K562 (cell line): ENCODE results near the gene IGLON5. TPM values are rescaled to one million over a fixed set of nuclear protein-coding genes. Genes with fewer than 3 reads are reported as not detected.
A peak's percentile ranks its signal among the peaks of the same experiment; 100 is the strongest.

ENCODE experiments used
- ATAC-seq: fragments of 200-7000 bp; cut with Tn5 transposase; 3 replicates; pipeline ENCODE4 v1.9.1; 2020; ENCODE audit warnings: moderate library complexity
- BruUV-seq: library from RNA; stranded (reverse); fragments of 400-500 nt; replicated peaks from 2 replicates; lab custom pipeline; 2021; lab: Mats Ljungman, UMichigan
- CTCF ChIA-PET: fragments of 300-600 bp; formaldehyde crosslinking; extraction: SDS; loops from one replicate; lab custom pipeline; 2021; ENCODE audit warnings: low intra/inter-chr PET ratio; lab: Yijun Ruan, JAX
- POLR2A ChIA-PET: fragments of 300-600, 350-650 bp; sonication (Branson Sonifier 250); formaldehyde crosslinking; extraction: SDS; loops from one replicate; lab custom pipeline; 2021; ENCODE audit warnings: antibody characterized with exemption, inconsistent platforms; lab: Yijun Ruan, JAX
- DNase-seq, 4 experiments: peaks; one replicate each; pipeline versions ENCODE4 v3.0.0 to v3.0.0-alpha.2; 2011 to 2018; ENCODE audit warnings: low spot score in 3 of 4, mixed read lengths in 3 of 4; ENCODE audit errors: extremely low read depth in 1 of 4
- FAIRE-seq: peaks from 2 replicates; lab custom pipeline; 2011; peaks lifted over from hg19 to GRCh38; lab: Jason Lieb, UNC
- H2AFZ ChIP-seq: 2 replicates; pipeline ENCODE4 v1.6.0; 2011; ENCODE audit warnings: low read depth, low read length, control low read depth, inconsistent platforms
- H3K27ac ChIP-seq: fragments of 200-600 bp; 3 replicates; pipeline ENCODE4 v1.8.0; 2011; ENCODE audit warnings: low read depth, mild to moderate bottlenecking, control low read depth, inconsistent platforms, low read length, moderate library complexity, mixed read lengths; ENCODE audit errors: extremely low read depth
- H3K27me3 ChIP-seq, 2 experiments: fragments of 300-600 bp in 1 of 2; 2 replicates in 1 of 2; 3 replicates in 1 of 2; pipeline versions ENCODE4 v1.6.0 to v1.8.0; 2011; ENCODE audit warnings: inconsistent platforms in 2 of 2, low read length in 2 of 2, mild to moderate bottlenecking in 1 of 2, mixed read lengths in 1 of 2, moderate library complexity in 1 of 2; ENCODE audit not compliant: control insufficient read depth in 2 of 2, insufficient read depth in 2 of 2
- H3K36me3 ChIP-seq: fragments of 300-600 bp; 3 replicates; pipeline ENCODE4 v1.8.0; 2011; ENCODE audit warnings: mild to moderate bottlenecking, low read length, inconsistent platforms; ENCODE audit not compliant: control insufficient read depth, insufficient read depth
- H3K4me1 ChIP-seq, 2 experiments: fragments of 200-600 bp in 1 of 2; replicated peaks in 1 of 2; 2 replicates in 1 of 2; 3 replicates in 1 of 2; pipeline versions ENCODE4 v1.5.1 to v1.8.0; 2011; ENCODE audit warnings: inconsistent platforms in 2 of 2, low read length in 2 of 2, mild to moderate bottlenecking in 1 of 2, mixed read lengths in 1 of 2, moderate library complexity in 1 of 2; ENCODE audit not compliant: control insufficient read depth in 2 of 2, insufficient read depth in 2 of 2
- H3K4me2 ChIP-seq: 2 replicates; pipeline ENCODE4 v1.6.1; 2011; ENCODE audit warnings: low read length, control low read depth, inconsistent platforms, mixed read lengths; ENCODE audit not compliant: insufficient read depth
- H3K4me3 ChIP-seq: fragments of 200-600 bp; sonication (generic), shearing (Covaris generic); 2 replicates; pipeline ENCODE4 v1.5.1; 2016; ENCODE audit warnings: control low read depth, inconsistent platforms
- H3K79me2 ChIP-seq: fragments of 200-600 bp; 3 replicates; pipeline ENCODE4 v1.8.0; 2011; ENCODE audit warnings: low read length, inconsistent platforms; ENCODE audit not compliant: control insufficient read depth, insufficient read depth
- H3K9ac ChIP-seq, 2 experiments: 2 replicates each; pipeline versions ENCODE4 v1.6.0 to v1.6.1; 2011; ENCODE audit warnings: low read depth in 2 of 2, low read length in 2 of 2, control low read depth in 1 of 2, inconsistent platforms in 1 of 2, mild to moderate bottlenecking in 1 of 2, mixed read lengths in 1 of 2; ENCODE audit not compliant: insufficient read depth in 1 of 2
- H3K9me1 ChIP-seq: one replicate; pipeline ENCODE4 v1.6.0; 2011; ENCODE audit warnings: inconsistent platforms, mild to moderate bottlenecking, low read length, moderate library complexity; ENCODE audit not compliant: control insufficient read depth, insufficient read depth
- H3K9me3 ChIP-seq: replicated peaks from 2 replicates; pipeline ENCODE4 v1.5.1; 2011; ENCODE audit warnings: low read depth, low read length, inconsistent platforms; ENCODE audit not compliant: control insufficient read depth, insufficient read depth
- H4K20me1 ChIP-seq: replicated peaks from 2 replicates; pipeline ENCODE4 v1.6.1; 2011; ENCODE audit warnings: low read length, inconsistent platforms, mixed read lengths; ENCODE audit not compliant: control insufficient read depth, insufficient read depth
- JUN ChIP-seq, 2 experiments: sonication (generic) in 1 of 2; formaldehyde crosslinking in 1 of 2; IDR thresholded peaks; 2 replicates each; pipeline versions ENCODE4 v1.6.1 to v1.8.0; 2012 to 2022; ENCODE audit warnings: borderline replicate concordance in 2 of 2, mild to moderate bottlenecking in 2 of 2, improper control_type of control experiment in 1 of 2, low read depth in 1 of 2, low read length in 1 of 2, missing genetic modification reagents in 1 of 2
- MGA ChIP-seq: fragments of 450-650 bp; IDR thresholded peaks from 2 replicates; pipeline ENCODE4 v1.6.1; 2016; ENCODE audit warnings: mild to moderate bottlenecking, moderate library complexity
- WGBS: fragments of 100-300 bp; shearing (Covaris generic); methylation state at CpG from one replicate; pipeline ENCODE4 v1.1.6; 2016; ENCODE audit warnings: low coverage, mixed read lengths; ENCODE audit not compliant: insufficient coverage; ENCODE audit errors: missing lambda C conversion rate; 5-methylcytosine and 5-hydroxymethylcytosine counted together
- in situ Hi-C: fragments of 300-500 bp; cut with MboI; formaldehyde crosslinking; loops from 4 replicates; pipeline ENCODE4 v1.15.0; 2018; ENCODE audit warnings: inconsistent platforms, mixed read lengths
- intact Hi-C: fragments of 100-400 bp; cut with micrococcal nuclease; formaldehyde crosslinking; loops from 2 replicates; pipeline ENCODE4 v1.14.2; 2022
- polyA plus RNA-seq, 8 experiments: library from polyadenylated mRNA; depleted of rRNA in 4 of 8; stranded (reverse) in 5 of 8; unstranded in 3 of 8; fragments of >200 nt; fragmentation: Nextera tagmentation in 2 of 8; fragmentation: Illumina TruSeq in 1 of 8; extraction: Ambion mirVana in 2 of 8; extraction: Trizol in 1 of 8; gene quantifications; 2 replicates each; pipeline versions ENCODE4 v1.2.1 to v1.2.3, GENCODE V29; 2011 to 2014; ENCODE audit warnings: inconsistent platforms in 1 of 8, missing spikeins in 1 of 8
- total RNA-seq, 7 experiments: library from RNA; depleted of rRNA in 6 of 7; stranded (reverse); fragments of >200 nt in 6 of 7; fragmentation: Illumina TruSeq in 2 of 7; extraction: Trizol in 2 of 7; gene quantifications; 2 replicates each; pipeline versions ENCODE4 v1.2.1 to v1.2.3, GENCODE V29; 2011 to 2021; ENCODE audit warnings: low replicate concordance in 1 of 7

The IGLON5 gene
- total and polyA plus RNA-seq, 9 of the 15 experiments (the other 6 are each of a cell fraction or from before 2014, with no cell fraction given), result 0.03 to 0.22 (median 0.14) TPM; not detected in 2

- FAIRE-seq (no peak), DNase-seq (no peak), ATAC-seq (no peak)
- H3K79me2 ChIP-seq, result no peaks in the 10 kb centered on the region
- no peaks in the 10 kb centered on the region for H4K20me1 ChIP-seq
- POLR2A ChIA-PET, result no interaction called here
- in situ Hi-C loops (no loop called here), intact Hi-C loops (no loop called here)
- H3K4me1 ChIP-seq, result peaks cover 0 to 7% of the 10 kb centered on the region in 2 experiments; a peak in 2 of 5 replicates
- H3K27ac ChIP-seq, result no peak overlapping the region
- no peaks in the 10 kb centered on the region for H3K9me3 ChIP-seq
- H3K9ac ChIP-seq, result 0 out of 4 replicates have a peak overlapping the region, but pooled peaks of 1 of the 2 experiments have one; percentile 6
- BruUV-seq, result no TSS peak
- no peaks in the 10 kb centered on the region for H3K9me1 ChIP-seq
- TF ChIP-seq JUN (IDR thresholded peaks at IDR 0.05; ENCODE audit: borderline replicate concordance, low read depth, low read length) (no peak), JUN (CRISPR knock-in tag; IDR thresholded peaks at IDR 0.05; ENCODE audit: borderline replicate concordance) (no peak), MGA (0 out of 2 replicates have a peak, but pooled peaks have one; percentile 21)
- WGBS, result 5% methylated on average over 9 of the region's 12 CpGs
- CTCF ChIA-PET, result no interaction called here
- H3K4me3 ChIP-seq, result no peak overlapping the region
- no peaks in the 10 kb centered on the region for H3K36me3 ChIP-seq
- no peak overlapping the region for H2AFZ ChIP-seq
- no peak overlapping the region for H3K4me2 ChIP-seq
- peaks cover 29 to 82% of the 10 kb centered on the region in 2 experiments; a peak in 4 of 5 replicates for H3K27me3 ChIP-seq
Measured at GRCh38 chr19:51294977-51295375, 16.5 kb upstream of the IGLON5 start.
